ENCODE results near the gene HAUS7. TPM values are rescaled to one million over a fixed set of nuclear protein-coding genes. Genes with fewer than 3 reads are reported as not detected.

HAUS7 gene
- total RNA-seq, 1 experiment from 2014 or later, result 59.9 TPM

DNA sequence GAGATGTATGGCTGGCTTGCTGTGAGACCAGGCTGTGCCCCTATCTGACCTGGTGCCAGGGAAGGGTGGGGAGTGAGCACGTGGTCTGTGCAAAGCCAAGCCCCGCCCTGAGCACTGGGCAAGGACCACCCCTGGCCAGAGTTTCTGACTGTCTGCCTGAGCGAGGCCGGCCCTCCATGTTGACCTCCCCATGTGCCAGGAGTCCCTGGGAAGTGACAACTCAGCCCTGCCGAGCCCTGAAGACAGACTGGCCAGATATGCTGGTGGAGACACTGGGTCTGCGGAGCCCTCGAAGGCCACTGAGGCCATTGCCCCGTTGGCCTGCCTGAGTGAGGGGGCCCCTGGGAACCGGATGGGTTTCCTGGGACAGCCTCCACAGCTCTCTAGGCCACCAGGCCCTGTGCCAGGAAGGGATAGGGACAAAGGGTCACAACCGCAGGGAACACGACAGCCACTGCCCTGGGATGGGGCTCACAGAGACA is 17.3 kb upstream of the HAUS7 start:
- peaks cover 39% of the 10 kb centered on the region for H3K4me1 ChIP-seq (ENCODE audit: control insufficient read depth, insufficient read depth, low read length)

DNA sequence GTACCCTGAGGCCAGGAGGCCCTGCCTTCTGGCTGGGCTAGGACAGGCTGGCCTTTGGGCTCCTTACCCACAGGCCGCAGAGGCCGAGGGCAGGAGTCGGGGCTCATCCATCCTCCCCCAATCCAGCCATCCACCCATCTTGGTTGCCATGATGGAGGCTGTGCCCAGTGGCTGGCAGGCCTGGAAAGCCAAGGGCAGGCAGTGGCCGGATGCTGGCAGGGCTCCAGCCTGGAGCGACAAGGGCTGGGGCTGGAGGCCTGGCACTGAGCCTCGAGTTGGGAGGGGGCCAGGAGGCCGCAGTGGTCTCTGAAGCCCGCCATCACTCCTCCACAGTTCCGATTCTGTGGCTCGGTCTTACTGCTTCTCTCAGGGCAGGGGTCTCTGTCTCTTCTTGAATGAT is 15.8 kb upstream of the HAUS7 start:
- no TSS peak for BruUV-seq (replicated peaks)
- TF ChIP-seq, protein P1, sequence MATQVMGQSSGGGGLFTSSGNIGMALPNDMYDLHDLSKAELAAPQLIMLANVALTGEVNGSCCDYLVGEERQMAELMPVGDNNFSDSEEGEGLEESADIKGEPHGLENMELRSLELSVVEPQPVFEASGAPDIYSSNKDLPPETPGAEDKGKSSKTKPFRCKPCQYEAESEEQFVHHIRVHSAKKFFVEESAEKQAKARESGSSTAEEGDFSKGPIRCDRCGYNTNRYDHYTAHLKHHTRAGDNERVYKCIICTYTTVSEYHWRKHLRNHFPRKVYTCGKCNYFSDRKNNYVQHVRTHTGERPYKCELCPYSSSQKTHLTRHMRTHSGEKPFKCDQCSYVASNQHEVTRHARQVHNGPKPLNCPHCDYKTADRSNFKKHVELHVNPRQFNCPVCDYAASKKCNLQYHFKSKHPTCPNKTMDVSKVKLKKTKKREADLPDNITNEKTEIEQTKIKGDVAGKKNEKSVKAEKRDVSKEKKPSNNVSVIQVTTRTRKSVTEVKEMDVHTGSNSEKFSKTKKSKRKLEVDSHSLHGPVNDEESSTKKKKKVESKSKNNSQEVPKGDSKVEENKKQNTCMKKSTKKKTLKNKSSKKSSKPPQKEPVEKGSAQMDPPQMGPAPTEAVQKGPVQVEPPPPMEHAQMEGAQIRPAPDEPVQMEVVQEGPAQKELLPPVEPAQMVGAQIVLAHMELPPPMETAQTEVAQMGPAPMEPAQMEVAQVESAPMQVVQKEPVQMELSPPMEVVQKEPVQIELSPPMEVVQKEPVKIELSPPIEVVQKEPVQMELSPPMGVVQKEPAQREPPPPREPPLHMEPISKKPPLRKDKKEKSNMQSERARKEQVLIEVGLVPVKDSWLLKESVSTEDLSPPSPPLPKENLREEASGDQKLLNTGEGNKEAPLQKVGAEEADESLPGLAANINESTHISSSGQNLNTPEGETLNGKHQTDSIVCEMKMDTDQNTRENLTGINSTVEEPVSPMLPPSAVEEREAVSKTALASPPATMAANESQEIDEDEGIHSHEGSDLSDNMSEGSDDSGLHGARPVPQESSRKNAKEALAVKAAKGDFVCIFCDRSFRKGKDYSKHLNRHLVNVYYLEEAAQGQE (IDR thresholded peaks at IDR 0.05; ENCODE audit: insufficient read depth in 1 of 2, low read depth in 2 of 2, low read length in 1 of 2), result no peak
- no peak for TF ChIP-seq TCF7L2 (IDR thresholded peaks at IDR 0.05; ENCODE audit: low read depth, low read length)
- TF ChIP-seq POLR2AphosphoS5 (IDR thresholded peaks at IDR 0.05; ENCODE audit: low read depth, low read length), result no peak
- TF ChIP-seq SIN3A (IDR thresholded peaks at IDR 0.05; ENCODE audit: borderline replicate concordance, insufficient read depth, low read depth, low read length), result no peak
- TF ChIP-seq, protein P2, sequence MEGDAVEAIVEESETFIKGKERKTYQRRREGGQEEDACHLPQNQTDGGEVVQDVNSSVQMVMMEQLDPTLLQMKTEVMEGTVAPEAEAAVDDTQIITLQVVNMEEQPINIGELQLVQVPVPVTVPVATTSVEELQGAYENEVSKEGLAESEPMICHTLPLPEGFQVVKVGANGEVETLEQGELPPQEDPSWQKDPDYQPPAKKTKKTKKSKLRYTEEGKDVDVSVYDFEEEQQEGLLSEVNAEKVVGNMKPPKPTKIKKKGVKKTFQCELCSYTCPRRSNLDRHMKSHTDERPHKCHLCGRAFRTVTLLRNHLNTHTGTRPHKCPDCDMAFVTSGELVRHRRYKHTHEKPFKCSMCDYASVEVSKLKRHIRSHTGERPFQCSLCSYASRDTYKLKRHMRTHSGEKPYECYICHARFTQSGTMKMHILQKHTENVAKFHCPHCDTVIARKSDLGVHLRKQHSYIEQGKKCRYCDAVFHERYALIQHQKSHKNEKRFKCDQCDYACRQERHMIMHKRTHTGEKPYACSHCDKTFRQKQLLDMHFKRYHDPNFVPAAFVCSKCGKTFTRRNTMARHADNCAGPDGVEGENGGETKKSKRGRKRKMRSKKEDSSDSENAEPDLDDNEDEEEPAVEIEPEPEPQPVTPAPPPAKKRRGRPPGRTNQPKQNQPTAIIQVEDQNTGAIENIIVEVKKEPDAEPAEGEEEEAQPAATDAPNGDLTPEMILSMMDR (IDR thresholded peaks at IDR 0.05), result no peak
- no peaks in the 10 kb centered on the region for H3K9me3 ChIP-seq (ENCODE audit: control insufficient read depth, insufficient read depth, low read depth, low read length)
- no peak overlapping the region for H3K27ac ChIP-seq (ENCODE audit: low read length)
- peaks cover 32% of the 10 kb centered on the region for H3K4me1 ChIP-seq (ENCODE audit: control insufficient read depth, insufficient read depth, low read length)
- no peak for DNase-seq (ENCODE audit: low read depth, low spot score)
- ChIA-PET POLR2A (no interaction called here), CTCF (no interaction called here)
- no peaks in the 10 kb centered on the region for H3K27me3 ChIP-seq (ENCODE audit: control insufficient read depth, insufficient read depth, low read length)
- H3K4me3 ChIP-seq (ENCODE audit: low read depth in 2 of 2, low read length in 2 of 2), result no peak overlapping the region
- in situ Hi-C loops (cut with HindIII; ENCODE audit: low pct_unique_long_range_greater_than_20kb, low sequenced_read_pairs), result no loop called here
- H3K36me3 ChIP-seq (ENCODE audit: control insufficient read depth, insufficient read depth, low read length), result no peaks in the 10 kb centered on the region
- intact Hi-C loops (cut with micrococcal nuclease; ENCODE audit: unreplicated experiment), result no loop called here
- no peak for ATAC-seq

More for the DNA sequence above, 17.3 kb upstream of the HAUS7 start:
- intact Hi-C loops (cut with micrococcal nuclease; ENCODE audit: unreplicated experiment), result no loop called here
- POLR2A ChIA-PET, result no interaction called here
- in situ Hi-C loops (cut with HindIII; ENCODE audit: low pct_unique_long_range_greater_than_20kb, low sequenced_read_pairs), result no loop called here
- ATAC-seq (no peak), DNase-seq (ENCODE audit: low read depth, low spot score) (no peak)
- Histone ChIP-seq H3K4me3 (ENCODE audit: low read depth in 2 of 2, low read length in 2 of 2) (no peak overlapping the region), H3K9me3 (ENCODE audit: control insufficient read depth, insufficient read depth, low read depth, low read length) (no peaks in the 10 kb centered on the region), H3K36me3 (ENCODE audit: control insufficient read depth, insufficient read depth, low read length) (no peaks in the 10 kb centered on the region), H3K27me3 (ENCODE audit: control insufficient read depth, insufficient read depth, low read length) (no peaks in the 10 kb centered on the region), H3K27ac (ENCODE audit: low read length) (peak overlapping the region; percentile 66; the same call in 1 of the 2 replicates)
- TF ChIP-seq, protein P2 (IDR thresholded peaks at IDR 0.05), result no peak
- no peak for TF ChIP-seq SIN3A (IDR thresholded peaks at IDR 0.05; ENCODE audit: borderline replicate concordance, insufficient read depth, low read depth, low read length)
- TF ChIP-seq TCF7L2 (IDR thresholded peaks at IDR 0.05; ENCODE audit: low read depth, low read length), result no peak
- TF ChIP-seq POLR2AphosphoS5 (IDR thresholded peaks at IDR 0.05; ENCODE audit: low read depth, low read length), result no peak
- CTCF ChIA-PET, result no interaction called here
- no TSS peak for BruUV-seq (replicated peaks)
